ENCODE data around the gene BCL3.

- TF ChIP-seq E2F1 (CRISPR knock-in tag; IDR thresholded peaks at IDR 0.05) (no peak), ZNF317 (CRISPR knock-in tag; IDR thresholded peaks at IDR 0.05; ENCODE audit: borderline replicate concordance, low read depth) (no peak), IRF2 (CRISPR knock-in tag; IDR thresholded peaks at IDR 0.05; ENCODE audit: borderline replicate concordance, low read depth) (no peak), TEAD4 (CRISPR knock-in tag; IDR thresholded peaks at IDR 0.05) (peak; percentile 86), NFYB (CRISPR knock-in tag; conservative IDR thresholded peaks at IDR 0.05; ENCODE audit: low read depth) (no peak), CTCF (IDR thresholded peaks at IDR 0.05) (no peak), NFE2L1 (CRISPR knock-in tag; IDR thresholded peaks at IDR 0.05) (peak; percentile 40; the same call in 1 of the 2 replicates), GABPB1 (CRISPR knock-in tag; IDR thresholded peaks at IDR 0.05) (no peak)
Observed at GRCh38 chr19:44807652-44808462, 59.3 kb downstream of the BCL3 start.

Data from WTC11 (cell line).